Erythroblast (primary cell): ENCODE measurements around the gene CHCT1.
"Not testable (repeated sequence)": the region's sequence is repeated elsewhere in the genome, so short reads cannot be mapped to it uniquely, and the experiment has no call there.

Experiments
- DNase-seq, 2 experiments: peaks; one replicate each; lab custom pipeline; 2025; lab: John Stamatoyannopoulos, UW
- GATA1 ChIP-seq: IDR thresholded peaks from 2 replicates; pipeline ENCODE4 v1.6.1; 2011; ENCODE audit warnings: low read depth, mild to moderate bottlenecking, control low read depth, low read length, moderate library complexity
- POLR2A ChIP-seq: IDR thresholded peaks from 2 replicates; pipeline ENCODE4 v1.6.1; 2011; ENCODE audit warnings: mild to moderate bottlenecking, low read length

Gene CHCT1

DNA sequence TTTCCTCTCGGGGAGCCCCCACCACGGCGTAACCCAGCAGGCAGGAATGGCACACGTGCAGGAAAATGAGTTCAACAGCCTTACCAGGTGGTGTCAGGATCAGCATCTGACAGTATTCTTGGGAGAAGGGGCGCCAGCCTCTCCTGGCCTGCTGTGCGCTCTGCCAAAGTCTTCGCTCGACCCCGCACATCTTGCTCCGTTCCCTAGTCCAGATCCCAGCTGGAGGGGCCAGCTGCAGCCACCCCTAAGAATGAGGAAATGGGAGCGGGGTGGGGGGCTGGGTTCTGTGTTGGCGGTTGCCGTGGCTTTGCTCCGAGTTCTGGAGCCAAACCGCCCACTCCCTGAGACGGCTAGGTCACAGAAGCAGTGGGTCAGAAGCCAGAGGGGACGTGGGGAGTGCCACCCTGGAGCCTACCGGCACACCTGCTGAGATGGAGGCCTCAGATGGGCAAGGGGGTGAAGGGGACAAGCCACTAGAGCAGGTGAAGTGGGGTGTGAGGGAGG lies at the start of gene CHCT1:
CHCT1 (plus strand) TSS at position 328 of the 504 bp plus-strand sequence; CDS start at position 432, 104 bp downstream.
- no peak for DNase-seq
- no peak for TF ChIP-seq POLR2A
- TF ChIP-seq GATA1: no peak

DNA sequence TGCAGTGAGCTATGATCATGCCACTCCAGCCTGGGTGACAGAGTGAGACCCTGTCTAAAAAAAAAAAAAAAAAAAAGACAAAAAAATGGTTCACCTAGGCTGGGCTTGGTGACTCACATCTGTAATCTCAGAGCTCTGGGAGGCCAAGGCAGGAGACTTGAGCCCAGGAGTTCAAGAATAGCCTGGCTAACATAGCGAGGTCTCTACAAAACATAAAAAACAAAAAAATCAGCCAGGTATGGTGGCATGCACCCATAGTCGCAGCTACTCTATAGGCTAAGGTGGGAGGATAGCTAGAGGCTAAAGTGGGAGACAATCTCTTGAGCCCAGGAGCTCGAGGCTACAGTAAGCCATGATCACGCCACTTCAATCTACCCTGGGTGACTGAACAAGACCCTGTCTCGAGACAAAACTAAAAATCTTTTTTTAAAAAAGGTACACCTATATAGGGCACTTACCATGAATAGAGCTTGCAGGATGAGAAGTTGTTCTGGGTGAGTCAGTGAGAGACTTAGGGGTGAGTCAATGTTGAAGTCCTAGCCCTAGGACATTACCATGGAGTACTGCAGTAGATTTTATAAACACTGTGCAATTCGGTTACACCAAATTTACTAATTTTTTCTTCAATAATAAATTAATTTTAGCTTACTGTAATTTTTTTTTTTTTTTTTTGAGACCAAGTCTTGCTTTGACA lies 49.4 kb upstream of the CHCT1 start:
- no peak for TF ChIP-seq POLR2A
- TF ChIP-seq GATA1: no peak
- peak in 1 of 2 experiments; percentile 44 for DNase-seq

DNA sequence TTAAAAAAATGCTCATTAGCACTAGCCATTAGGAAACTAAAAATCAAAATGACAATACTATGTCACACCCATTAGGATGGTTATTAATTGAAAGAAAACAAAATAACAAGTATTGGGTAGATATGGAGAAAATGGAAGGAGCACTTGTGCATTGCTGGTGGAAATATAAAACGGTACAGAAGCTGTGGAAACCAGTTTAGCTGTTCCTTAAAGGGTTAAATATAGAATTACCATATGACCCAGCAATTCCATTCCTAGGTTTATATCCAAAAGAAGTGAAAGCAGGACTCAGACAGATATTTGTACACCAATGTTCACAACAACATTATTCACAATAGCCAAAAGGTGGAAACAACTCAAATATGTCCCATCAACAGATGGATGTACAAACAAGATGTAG lies 44.1 kb upstream of the CHCT1 start:
- not testable (repeated sequence) for DNase-seq

DNA sequence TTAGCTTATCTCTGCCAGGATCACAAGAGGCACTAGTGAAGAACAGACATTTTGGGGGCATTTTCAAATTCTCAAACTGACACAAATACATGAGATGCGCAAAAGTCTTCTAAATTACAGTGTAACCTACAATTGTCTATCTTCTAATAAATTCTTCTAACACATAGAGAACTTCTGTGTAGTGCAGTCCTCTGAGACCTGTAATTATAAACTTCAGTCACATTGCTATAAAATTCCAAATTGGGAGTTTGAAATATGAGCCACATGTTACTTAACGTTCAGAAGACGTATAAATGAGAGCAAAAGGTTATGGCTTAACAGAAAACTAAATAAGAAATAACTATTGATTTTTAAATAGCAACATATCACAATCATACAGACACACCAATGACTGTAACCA lies 42.8 kb upstream of the CHCT1 start:
- DNase-seq: not testable (repeated sequence)

DNA sequence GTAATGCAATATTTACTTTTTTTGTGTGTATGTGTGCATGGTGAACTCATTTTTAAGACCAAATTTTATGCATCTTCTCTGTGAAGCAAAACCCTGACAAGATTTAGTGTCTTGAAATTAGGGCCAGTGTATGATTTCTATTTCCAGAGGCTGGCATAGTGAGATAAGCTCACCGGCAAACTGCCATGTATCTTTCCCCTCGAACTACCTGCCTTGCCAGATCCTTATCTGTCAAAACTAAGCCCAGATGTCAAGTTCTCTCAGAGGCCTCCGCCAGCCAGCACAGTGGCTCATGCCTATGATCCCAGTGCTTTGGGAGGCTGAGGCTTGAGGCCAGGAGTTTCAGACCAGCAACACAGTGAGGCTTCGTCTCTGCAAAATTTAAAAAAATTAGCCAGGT lies 40.3 kb upstream of the CHCT1 start:
- TF ChIP-seq POLR2A (no peak), GATA1 (no peak)
- peak; percentile 52 to 75 for DNase-seq

DNA sequence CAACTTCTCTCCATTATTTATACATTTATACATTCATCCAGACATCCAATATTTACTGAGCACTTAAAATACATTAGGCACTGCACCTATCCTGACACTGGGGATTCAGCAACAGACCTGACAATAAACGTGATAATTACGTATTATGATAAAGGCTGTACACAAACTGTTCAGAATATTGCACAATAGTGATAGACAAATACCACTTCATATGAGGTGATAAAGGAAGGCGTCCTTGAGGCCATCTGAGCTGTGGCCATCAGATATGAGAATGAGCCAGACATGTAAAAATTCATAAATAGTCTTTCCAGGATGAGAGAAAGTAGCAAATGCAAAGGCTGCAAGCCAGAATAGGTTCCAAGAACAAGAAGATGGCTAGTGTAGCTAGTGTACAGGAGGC lies 38.9 kb upstream of the CHCT1 start:
- peak; percentile 66 to 83 for DNase-seq
- TF ChIP-seq GATA1: no peak
- TF ChIP-seq POLR2A: no peak

DNA sequence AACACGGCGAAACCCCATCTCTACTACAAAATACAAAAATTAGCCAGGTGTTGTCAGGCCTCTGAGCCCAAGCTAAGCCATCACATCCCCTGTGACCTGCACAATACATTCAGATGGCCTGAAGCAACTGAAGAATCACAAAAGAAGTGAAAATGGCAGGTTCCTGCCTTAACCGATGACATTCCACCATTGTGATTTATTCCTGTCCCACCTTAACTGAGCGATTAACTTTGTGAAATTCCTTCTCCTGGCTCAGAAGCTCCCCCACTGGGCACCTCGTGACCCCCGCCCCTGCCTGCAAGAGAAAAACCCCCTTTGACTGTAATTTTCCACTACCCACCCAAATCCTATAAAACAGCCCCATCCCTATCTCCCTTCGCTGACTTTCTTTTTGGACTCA lies 37.4 kb upstream of the CHCT1 start:
- not testable (repeated sequence) for DNase-seq

DNA sequence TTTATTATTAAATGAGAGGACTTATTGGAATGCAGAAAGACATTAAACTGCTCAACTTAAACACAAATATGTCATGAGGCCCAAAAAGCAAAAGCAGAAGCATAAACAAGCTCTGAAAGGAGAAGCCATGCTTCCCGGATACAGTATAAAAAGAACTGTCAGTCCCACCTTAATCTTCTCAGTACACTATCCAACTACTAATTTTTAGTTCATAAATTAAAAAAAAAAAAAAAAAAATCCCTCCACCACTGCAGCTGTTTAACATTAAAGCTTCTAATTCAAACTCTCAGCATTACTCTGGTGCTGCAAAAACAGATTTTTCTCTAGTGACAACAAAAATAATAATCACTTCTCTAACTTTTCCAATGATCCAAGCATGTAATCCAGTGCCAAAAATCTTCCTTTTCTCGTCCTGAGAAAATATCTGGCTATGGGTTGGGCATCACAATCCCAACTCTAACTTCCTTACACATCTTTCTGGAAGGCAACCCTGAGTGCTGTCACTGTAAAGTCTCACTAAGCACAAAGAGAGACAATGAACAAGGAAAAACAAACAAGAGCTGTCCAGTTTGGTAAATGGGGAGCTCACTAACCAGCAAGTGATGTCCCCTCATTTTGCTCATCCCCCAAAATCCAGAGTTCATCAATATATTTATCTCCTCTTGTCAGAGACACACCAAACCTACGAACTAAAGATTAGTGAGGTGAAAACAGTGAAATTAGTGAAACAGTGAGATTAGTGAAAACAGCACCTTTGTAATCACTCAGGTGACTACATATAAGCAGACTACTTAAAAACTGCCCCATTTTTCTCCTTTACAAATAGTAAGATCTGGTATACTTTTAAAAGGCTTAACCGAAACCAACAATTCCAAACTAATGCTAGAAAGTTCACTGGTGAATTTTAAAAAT lies 35.9 kb upstream of the CHCT1 start:
- no peak for TF ChIP-seq POLR2A
- TF ChIP-seq GATA1: no peak
- peak in 1 of 2 experiments; percentile 33 for DNase-seq

DNA sequence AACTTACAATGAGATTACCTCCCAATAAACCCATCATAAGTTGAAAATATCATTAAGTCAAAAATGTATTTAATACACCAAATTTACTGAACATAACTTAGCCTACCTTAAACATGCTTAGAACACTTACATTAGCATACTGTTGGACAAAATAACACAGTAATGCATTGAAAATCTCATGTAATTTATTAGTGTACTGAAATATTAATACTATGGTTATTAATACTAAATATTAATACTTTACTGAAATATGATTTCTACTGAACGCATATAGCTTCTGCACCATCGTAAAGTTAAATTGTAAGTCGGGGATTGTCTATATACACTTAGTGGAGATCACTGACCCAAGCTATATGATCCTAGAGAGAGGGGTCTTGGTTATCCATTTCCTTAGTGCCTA lies 34.6 kb upstream of the CHCT1 start:
- TF ChIP-seq POLR2A (peak; percentile 1), GATA1 (no peak)
- DNase-seq: no peak

DNA sequence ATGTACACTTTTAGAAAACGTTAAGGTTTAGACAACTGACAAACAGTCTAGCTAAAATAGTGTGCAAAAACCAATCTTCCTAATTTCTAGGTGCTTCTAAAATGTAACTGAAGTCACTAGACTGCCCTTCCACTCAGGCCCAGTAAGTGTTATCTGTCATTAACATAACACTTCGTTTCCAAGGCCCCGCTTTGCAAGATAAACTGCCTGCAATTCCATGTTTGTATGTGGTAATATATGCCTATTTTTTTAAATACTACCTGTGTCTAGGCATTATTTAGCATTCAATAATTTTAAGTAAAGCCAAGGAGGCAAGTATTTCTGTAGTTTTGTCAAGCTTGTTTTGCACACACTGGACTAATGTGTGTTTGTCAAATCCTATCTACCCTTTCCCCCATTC lies 33.5 kb upstream of the CHCT1 start:
- peak; percentile 91 to 94 for DNase-seq
- TF ChIP-seq GATA1: peak; percentile 34
- peak; percentile 75 for TF ChIP-seq POLR2A

DNA sequence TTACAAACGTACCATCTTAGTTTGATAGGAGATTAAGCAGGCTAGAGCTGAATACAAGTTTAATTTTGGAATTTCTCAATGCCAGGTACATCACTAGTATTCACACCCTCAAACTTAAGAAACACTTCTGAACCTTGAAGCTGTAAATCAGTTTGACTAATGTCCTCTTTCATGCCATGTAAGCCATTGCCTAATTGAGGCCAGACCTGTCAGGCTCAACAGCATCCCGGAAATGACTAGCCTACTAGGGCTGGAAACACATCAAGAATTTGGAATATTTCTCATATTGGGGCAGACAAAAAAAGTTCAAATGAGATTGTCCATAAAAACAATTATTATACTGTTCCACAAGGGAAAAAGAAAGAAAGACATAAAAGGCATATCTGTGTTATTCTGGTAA lies 32.1 kb upstream of the CHCT1 start:
- TF ChIP-seq POLR2A: no peak
- DNase-seq: peak; percentile 53 to 69

DNA sequence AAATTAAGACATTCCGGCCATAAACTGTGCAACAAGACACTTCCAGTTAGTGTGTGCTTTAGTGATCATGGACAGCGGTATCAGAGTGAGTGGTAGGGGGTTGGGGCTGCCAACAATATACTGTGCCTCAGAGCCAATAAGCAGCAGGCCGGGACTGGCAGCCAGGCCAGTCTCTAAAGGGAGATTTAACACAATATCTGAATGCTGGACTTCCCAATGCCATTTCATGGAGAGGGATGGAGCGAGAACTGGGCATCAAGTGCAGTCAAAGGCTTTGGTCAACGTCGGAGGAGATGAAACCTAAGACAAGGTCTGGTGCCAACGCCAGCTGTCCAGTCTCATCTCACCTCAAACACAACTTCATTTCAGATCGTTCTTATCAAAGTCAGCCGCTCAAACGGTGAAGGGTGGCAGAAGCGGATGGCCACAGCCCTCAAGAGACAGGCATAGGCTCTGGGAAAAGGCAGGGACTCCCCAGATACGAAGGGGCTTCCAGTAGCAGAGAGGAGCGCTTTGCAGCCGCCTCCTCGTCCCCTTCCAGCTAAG lies 31.3 kb upstream of the CHCT1 start:
- peak; percentile 91 for TF ChIP-seq POLR2A
- TF ChIP-seq GATA1: no peak
- peak; percentile 84 to 85 for DNase-seq

DNA sequence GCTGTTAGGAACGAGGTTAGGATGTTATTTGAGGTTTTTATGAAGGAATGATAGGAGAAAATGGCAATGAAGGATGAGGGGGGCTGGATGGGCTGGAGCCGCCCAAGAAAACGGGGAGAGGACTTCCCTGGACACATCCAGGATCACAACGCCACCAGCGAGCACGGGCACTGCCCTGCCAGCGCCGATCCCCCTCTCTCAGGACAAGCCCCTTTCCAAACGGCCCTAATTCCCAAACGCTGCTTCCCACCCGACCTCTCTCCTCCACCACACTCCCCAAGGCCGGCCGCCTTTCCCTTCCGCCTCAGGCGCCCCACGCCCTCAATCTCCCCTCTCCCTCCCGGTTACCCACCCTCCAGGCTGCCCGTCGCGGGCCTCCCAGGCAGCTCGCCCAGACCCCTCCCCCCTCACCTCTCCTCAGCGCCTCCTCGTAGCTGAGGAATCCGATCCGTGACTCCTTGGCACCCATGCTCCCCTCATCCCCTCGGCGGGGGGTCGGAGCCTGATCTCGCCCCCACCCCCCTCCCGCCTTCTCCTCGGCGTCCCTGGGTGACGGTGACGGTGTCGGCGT lies 30.7 kb upstream of the CHCT1 start:
- TF ChIP-seq POLR2A (no peak), GATA1 (no peak)

More for the DNA sequence above, 30.7 kb upstream of the CHCT1 start:
- DNase-seq: no peak
